IMR-90 (cell line): ENCODE measurements around the gene TBXT. TPM values are rescaled to one million over a fixed set of nuclear protein-coding genes. Genes with fewer than 3 reads are reported as not detected.

Experiments
- ATAC-seq: fragments of 200-7000 bp; cut with Tn5 transposase; 2 replicates; pipeline ENCODE4 v1.9.1; 2020; ENCODE audit warnings: low read depth, mild to moderate bottlenecking, moderate library complexity
- BruUV-seq: library from RNA; stranded (reverse); fragments of 400-500 nt; replicated peaks from 2 replicates; lab custom pipeline; 2021; lab: Mats Ljungman, UMichigan
- CTCF ChIA-PET: fragments of 300-600 bp; formaldehyde crosslinking; extraction: SDS; loops from one replicate; lab custom pipeline; 2021; ENCODE audit warnings: antibody characterized with exemption; lab: Yijun Ruan, JAX
- POLR2A ChIA-PET: fragments of 300-600 bp; sonication (Branson Sonifier 250); formaldehyde crosslinking; loops from one replicate; lab custom pipeline; 2022; ENCODE audit warnings: antibody characterized with exemption; ENCODE audit not compliant: unreplicated experiment; lab: Charles Lee
- DNase-seq: peaks from one replicate; pipeline ENCODE4 v3.0.0; 2013
- H2AFZ ChIP-seq: replicated peaks from 2 replicates; pipeline ENCODE3; 2013; ENCODE audit warnings: low read length, mild to moderate bottlenecking; ENCODE audit not compliant: poor library complexity
- H2AK5ac ChIP-seq: 2 replicates; pipeline ENCODE4 v1.6.1; 2013; ENCODE audit warnings: low read depth, low read length, inconsistent platforms
- H2AK9ac ChIP-seq: replicated peaks from 2 replicates; pipeline ENCODE3; 2013; ENCODE audit warnings: mild to moderate bottlenecking, low read depth, low read length, moderate library complexity; ENCODE audit not compliant: poor library complexity
- H2BK120ac ChIP-seq: 2 replicates; pipeline ENCODE4 v1.6.1; 2013; ENCODE audit warnings: low read depth, low read length, inconsistent platforms
- H2BK15ac ChIP-seq: 3 replicates; pipeline ENCODE4 v1.6.1; 2013; ENCODE audit warnings: low read depth, low read length, inconsistent platforms
- H2BK20ac ChIP-seq: 2 replicates; pipeline ENCODE4 v1.6.1; 2013; ENCODE audit warnings: low read depth, mild to moderate bottlenecking, inconsistent platforms, low read length, moderate library complexity
- H2BK5ac ChIP-seq: 2 replicates; pipeline ENCODE4 v1.6.1; 2013; ENCODE audit warnings: mild to moderate bottlenecking, low read depth, low read length, inconsistent platforms; ENCODE audit not compliant: poor library complexity, severe bottlenecking
- H3K14ac ChIP-seq: replicated peaks from 2 replicates; pipeline ENCODE4 v1.6.1; 2013; ENCODE audit warnings: low read depth, low read length, inconsistent platforms
- H3K18ac ChIP-seq: 2 replicates; pipeline ENCODE4 v1.6.1; 2013; ENCODE audit warnings: low read depth, low read length, control low read depth
- H3K23ac ChIP-seq: 2 replicates; pipeline ENCODE4 v1.6.1; 2013; ENCODE audit warnings: low read depth, low read length, inconsistent platforms
- H3K27ac ChIP-seq: 2 replicates; pipeline ENCODE4 v1.5.1; 2013; ENCODE audit warnings: mild to moderate bottlenecking, control low read depth, low read length; ENCODE audit not compliant: insufficient read depth
- H3K27me3 ChIP-seq: 2 replicates; pipeline ENCODE4 v1.6.1; 2013; ENCODE audit warnings: low read length; ENCODE audit not compliant: control insufficient read depth, insufficient read depth
- H3K36me3 ChIP-seq: 2 replicates; pipeline ENCODE4 v1.6.1; 2013; ENCODE audit warnings: low read length, mixed read lengths; ENCODE audit not compliant: control insufficient read depth, insufficient read depth
- H3K4ac ChIP-seq: 2 replicates; pipeline ENCODE4 v1.6.1; 2013; ENCODE audit warnings: low read depth, low read length, inconsistent platforms
- H3K4me1 ChIP-seq: 2 replicates; pipeline ENCODE4 v1.6.1; 2013; ENCODE audit warnings: low read length, mixed read lengths; ENCODE audit not compliant: control insufficient read depth, insufficient read depth
- H3K4me2 ChIP-seq: 2 replicates; pipeline ENCODE4 v1.6.1; 2013; ENCODE audit warnings: low read depth, mild to moderate bottlenecking, control low read depth, low read length, moderate library complexity
- H3K4me3 ChIP-seq: 2 replicates; pipeline ENCODE4 v1.5.1; 2013; ENCODE audit warnings: low read depth, mild to moderate bottlenecking, control low read depth, low read length, moderate library complexity; ENCODE audit not compliant: insufficient read depth
- H3K56ac ChIP-seq: 2 replicates; pipeline ENCODE4 v1.6.1; 2013; ENCODE audit warnings: low read length, inconsistent platforms; ENCODE audit not compliant: insufficient read depth; ENCODE audit errors: extremely low read depth
- H3K79me1 ChIP-seq, 2 experiments: 2 replicates each; pipeline ENCODE4 v1.6.1; 2013; ENCODE audit warnings: low read length in 2 of 2, inconsistent platforms in 1 of 2, low read depth in 1 of 2
- H3K9ac ChIP-seq: 2 replicates; pipeline ENCODE4 v1.6.1; 2013; ENCODE audit warnings: low read depth, low read length, control low read depth
- H3K9me1 ChIP-seq: 2 replicates; pipeline ENCODE4 v1.6.1; 2013; ENCODE audit warnings: low read length, inconsistent platforms; ENCODE audit not compliant: insufficient read depth
- H3K9me3 ChIP-seq: 2 replicates; pipeline ENCODE4 v1.6.1; 2013; ENCODE audit warnings: low read length; ENCODE audit not compliant: control insufficient read depth, insufficient read depth
- H4K20me1 ChIP-seq: 2 replicates; pipeline ENCODE4 v1.6.1; 2013; ENCODE audit warnings: low read length, inconsistent platforms; ENCODE audit not compliant: insufficient read depth
- H4K5ac ChIP-seq: 2 replicates; pipeline ENCODE4 v1.6.1; 2013; ENCODE audit warnings: mild to moderate bottlenecking, low read depth, low read length, control low read depth
- H4K8ac ChIP-seq, 2 experiments: 2 replicates each; pipeline ENCODE4 v1.6.1; 2013; ENCODE audit warnings: low read depth in 2 of 2, low read length in 2 of 2, control low read depth in 1 of 2, inconsistent platforms in 1 of 2
- H4K91ac ChIP-seq: 2 replicates; pipeline ENCODE4 v1.6.1; 2013; ENCODE audit warnings: low read depth, low read length, inconsistent platforms; ENCODE audit not compliant: insufficient read depth
- CHD1 ChIP-seq: IDR thresholded peaks from 2 replicates; pipeline ENCODE4 v1.6.1; 2012; ENCODE audit warnings: low read depth, low read length, improper control_type of control experiment
- MAZ ChIP-seq: IDR thresholded peaks from 2 replicates; pipeline ENCODE4 v1.6.1; 2012; ENCODE audit warnings: low read depth, mild to moderate bottlenecking, low read length, improper control_type of control experiment, moderate library complexity, borderline replicate concordance
- NFE2L2 ChIP-seq: fragments of 150-350 bp; IDR thresholded peaks from 2 replicates; pipeline ENCODE4 v1.6.1; 2016; ENCODE audit warnings: low read depth, mild to moderate bottlenecking, low read length
- RAD21 ChIP-seq: IDR thresholded peaks from 2 replicates; pipeline ENCODE4 v1.6.1; 2012; ENCODE audit warnings: low read length, improper control_type of control experiment
- SMC3 ChIP-seq: fragments of 150-350 bp; IDR thresholded peaks from 2 replicates; pipeline ENCODE4 v1.6.1; 2016; ENCODE audit warnings: low read depth, mild to moderate bottlenecking, antibody characterized with exemption, low read length, moderate library complexity
- WGBS, 2 experiments: methylation state at CpG; one replicate each; pipeline versions ENCODE4 v1.1.5 to v1.1.7; 2013; ENCODE audit warnings: missing lambda C conversion rate in 2 of 2; ENCODE audit not compliant: insufficient read length in 1 of 2; ENCODE audit errors: extremely low coverage in 2 of 2; 5-methylcytosine and 5-hydroxymethylcytosine counted together
- dilution Hi-C: fragments of 300-500 bp; cut with HindIII; formaldehyde crosslinking; loops from one replicate; pipeline ENCODE4 v1.14.3; 2018; ENCODE audit warnings: low sequenced_read_pairs; ENCODE audit not compliant: unreplicated experiment
- in situ Hi-C: fragments of 300-500 bp; cut with MboI; formaldehyde crosslinking; loops from 3 replicates; pipeline ENCODE4 v1.14.3; 2019; ENCODE audit warnings: low sequenced_read_pairs, inconsistent platforms, mixed read lengths
- intact Hi-C: fragments of 100-400 bp; cut with micrococcal nuclease; formaldehyde crosslinking; loops from 2 replicates; pipeline ENCODE4 v1.10.0; 2022
- polyA plus RNA-seq, 3 experiments: library from polyadenylated mRNA; depleted of rRNA; stranded (reverse); fragments of >200 nt; gene quantifications; 2 replicates each; pipeline ENCODE4 v1.2.3, GENCODE V29; 2012; ENCODE audit warnings: low replicate concordance in 1 of 3
- total RNA-seq: library from RNA; depleted of rRNA; stranded (reverse); fragments of >200 nt; gene quantifications from 2 replicates; pipeline ENCODE4 v1.2.3, GENCODE V29; 2012

Gene TBXT
- total and polyA plus RNA-seq, 2 of the 4 experiments (the other 2 are of a cell fraction) = not detected

GRCh38 chr6:166169549-166170421, 2.1 kb upstream of the TBXT start:
- ATAC-seq (no peak), DNase-seq (no peak)
- H4K20me1 ChIP-seq = no peaks in the 10 kb centered on the region
- no peak overlapping the region for H3K14ac ChIP-seq
- POLR2A ChIA-PET = no interaction called here
- no peak overlapping the region for H4K5ac ChIP-seq
- H3K9ac ChIP-seq = no peak overlapping the region
- no peak overlapping the region for H2BK5ac ChIP-seq
- no peak overlapping the region for H3K27ac ChIP-seq
- H3K27me3 ChIP-seq = peaks cover 76% of the 10 kb centered on the region
- no peak overlapping the region for H3K18ac ChIP-seq
- no peak overlapping the region for H3K4me3 ChIP-seq
- in situ Hi-C loops (no loop called here), intact Hi-C loops (no loop called here), dilution Hi-C loops (no loop called here)
- H3K4me2 ChIP-seq = no peak overlapping the region
- H2AFZ ChIP-seq = no peak overlapping the region
- H2BK15ac ChIP-seq = no peak overlapping the region
- no peak overlapping the region for H3K23ac ChIP-seq
- no TSS peak for BruUV-seq
- TF ChIP-seq MAZ (no peak), CHD1 (no peak), RAD21 (no peak), SMC3 (no peak), NFE2L2 (no peak)
- no peaks in the 10 kb centered on the region for H3K79me1 ChIP-seq
- H2AK5ac ChIP-seq = no peak overlapping the region
- H3K9me3 ChIP-seq = 0 out of 2 replicates have a peak, but pooled peaks cover 2% of the 10 kb centered on the region
- H3K4ac ChIP-seq = no peak overlapping the region
- WGBS, 2 experiments = 2% methylated on average over 14 of the region's 41 CpGs; no CpG with 5 or more reads in 1 of the 2 experiments
- H4K8ac ChIP-seq = no peak overlapping the region
- no peaks in the 10 kb centered on the region for H3K9me1 ChIP-seq
- CTCF ChIA-PET = no interaction called here
- H3K4me1 ChIP-seq = no peaks in the 10 kb centered on the region; the same call in 1 of the 2 replicates
- no peak overlapping the region for H2BK120ac ChIP-seq
- H2AK9ac ChIP-seq = no peak overlapping the region
- H3K36me3 ChIP-seq = no peaks in the 10 kb centered on the region
- no peak overlapping the region for H2BK20ac ChIP-seq
- no peak overlapping the region for H3K56ac ChIP-seq
- H4K91ac ChIP-seq = no peak overlapping the region
